Fibroblast of villous mesenchyme (primary cell): ENCODE measurements around the gene PDLIM7. TPM values are rescaled to one million over a fixed set of nuclear protein-coding genes. Genes with fewer than 3 reads are reported as not detected.

Experiments used
- DNase-seq: peaks from one replicate; pipeline ENCODE4 v3.0.0-alpha.2; 2010; ENCODE audit warnings: low read depth
- H3K4me3 ChIP-seq: 2 replicates; pipeline ENCODE4 v1.5.1; 2011; ENCODE audit warnings: low read depth, mild to moderate bottlenecking, low read length
- CTCF ChIP-seq: IDR thresholded peaks from 2 replicates; pipeline ENCODE4 v1.5.1; 2012; ENCODE audit warnings: low read depth, mild to moderate bottlenecking, low read length; ENCODE audit not compliant: insufficient read depth
- total RNA-seq: library from RNA; depleted of rRNA; stranded (reverse); fragments of >200 nt; gene quantifications from 2 replicates; pipeline ENCODE4 v1.2.3, GENCODE V29; 2012

PDLIM7 gene
- total RNA-seq, 1 donor = 283 TPM

- no peak for TF ChIP-seq CTCF
- H3K4me3 ChIP-seq = no peak overlapping the region
- DNase-seq = no peak
Measured at GRCh38 chr5:177524539-177524900, 27.1 kb upstream of the PDLIM7 start.

- no peak for DNase-seq
- TF ChIP-seq CTCF = no peak
- H3K4me3 ChIP-seq = no peak overlapping the region
Measured at GRCh38 chr5:177523711-177524538, 26.5 kb upstream of the PDLIM7 start.

- H3K4me3 ChIP-seq = no peak overlapping the region
- TF ChIP-seq CTCF = no peak
- DNase-seq = no peak
Measured at GRCh38 chr5:177520916-177521513, 23.6 kb upstream of the PDLIM7 start.

GRCh38 chr5:177520271-177520670, 22.9 kb upstream of the PDLIM7 start:
- no peak for DNase-seq
- TF ChIP-seq CTCF = no peak

GRCh38 chr5:177519463-177520235, 22.2 kb upstream of the PDLIM7 start:
- DNase-seq = no peak
- H3K4me3 ChIP-seq = no peak overlapping the region
- TF ChIP-seq CTCF = no peak

More at GRCh38 chr5:177520271-177520670, 22.9 kb upstream of the PDLIM7 start:
- no peak overlapping the region for H3K4me3 ChIP-seq

GRCh38 chr5:177516601-177517568, 19.5 kb upstream of the PDLIM7 start, which contains the start of gene DDX41:
Gene DDX41, minus strand, starts transcription at chr5:177516961. Its CDS starts 16 bp downstream, at chr5:177516945.
- TF ChIP-seq CTCF = no peak
- H3K4me3 ChIP-seq = peak within 1 kb of the TSS; percentile 91
- DNase-seq = peak; percentile 99
